Measurements from ENCODE around the gene FBLIM1.
"Not testable (repeated sequence)": the region's sequence is repeated elsewhere in the genome, so short reads cannot be mapped to it uniquely, and the experiment has no call there.

The FBLIM1 gene

GRCh38 chr1:15825800-15826199 lies 67.2 kb downstream of the FBLIM1 start:
- no peak for DNase-seq

- no peak for DNase-seq
These were observed 68.4 kb downstream of the FBLIM1 start for GRCh38 chr1:15826810-15827507.

- not testable (repeated sequence) for DNase-seq
These were observed 69.0 kb downstream of the FBLIM1 start for GRCh38 chr1:15827567-15827966.

- DNase-seq = not testable (repeated sequence)
These were observed 70.3 kb downstream of the FBLIM1 start for GRCh38 chr1:15828931-15829330.

- DNase-seq = no peak
These were observed 71.7 kb downstream of the FBLIM1 start for GRCh38 chr1:15830258-15830657.

GRCh38 chr1:15833069-15833679 lies 74.6 kb downstream of the FBLIM1 start:
- peak; percentile 33 for DNase-seq

- no peak for DNase-seq
These were observed 75.3 kb downstream of the FBLIM1 start for GRCh38 chr1:15833842-15834405.

- DNase-seq = peak; percentile 82
These were observed 76.0 kb downstream of the FBLIM1 start for GRCh38 chr1:15834406-15835204.

- DNase-seq = no peak
These were observed 76.7 kb downstream of the FBLIM1 start for GRCh38 chr1:15835205-15835740.

- DNase-seq = peak; percentile 99
These were observed 77.3 kb downstream of the FBLIM1 start for GRCh38 chr1:15835741-15836510.
